Lung (tissue), 16 donors: ENCODE measurements around the gene IGFN1. TPM values are rescaled to one million over a fixed set of nuclear protein-coding genes. Genes with fewer than 3 reads are reported as not detected.

Experiments used
- ATAC-seq: fragments of 200-7000 bp; cut with Tn5 transposase; one replicate; pipeline ENCODE4 v1.9.1; 2020; ENCODE audit warnings: moderate number of reproducible peaks; ENCODE audit not compliant: insufficient read depth, low FRiP score
- DNase-seq, 3 donors: peaks; one replicate each; pipeline ENCODE4 v3.0.0-alpha.2; 2013 to 2017
- H3K27ac ChIP-seq, 2 donors: one replicate each; pipeline ENCODE4 v1.5.1; 2013; ENCODE audit warnings: mild to moderate bottlenecking in 2 of 2, moderate library complexity in 2 of 2, control low read depth in 1 of 2, inconsistent platforms in 1 of 2, low read depth in 1 of 2, low read length in 1 of 2
- H3K27me3 ChIP-seq, 3 donors: one replicate each; pipeline ENCODE4 v1.5.1; 2013; ENCODE audit warnings: low read length in 2 of 3; ENCODE audit not compliant: control insufficient read depth in 3 of 3, insufficient read depth in 3 of 3
- H3K36me3 ChIP-seq, 4 donors: one replicate each; pipeline ENCODE4 v1.5.1; 2013; ENCODE audit warnings: low read length in 4 of 4, mild to moderate bottlenecking in 1 of 4, moderate library complexity in 1 of 4; ENCODE audit not compliant: control insufficient read depth in 4 of 4, insufficient read depth in 4 of 4
- H3K4me1 ChIP-seq, 5 donors: one replicate each; pipeline ENCODE4 v1.5.1; 2013; ENCODE audit warnings: low read length in 5 of 5, mild to moderate bottlenecking in 2 of 5, moderate library complexity in 1 of 5; ENCODE audit not compliant: control insufficient read depth in 5 of 5, insufficient read depth in 5 of 5
- H3K4me3 ChIP-seq: one replicate; pipeline ENCODE4 v1.5.1; 2013; ENCODE audit warnings: mild to moderate bottlenecking, control low read depth, moderate library complexity
- H3K9ac ChIP-seq, 2 donors: one replicate each; pipeline ENCODE4 v1.5.1; 2013; ENCODE audit warnings: low read length in 2 of 2, control low read depth in 1 of 2; ENCODE audit not compliant: insufficient read depth in 1 of 2
- H3K9me3 ChIP-seq, 4 donors: one replicate each; pipeline ENCODE4 v1.5.1; 2013; ENCODE audit warnings: low read length in 3 of 4, mild to moderate bottlenecking in 1 of 4, moderate library complexity in 1 of 4; ENCODE audit not compliant: control insufficient read depth in 4 of 4, insufficient read depth in 3 of 4
- CTCF ChIP-seq: IDR thresholded peaks from 2 replicates; pipeline ENCODE4 v1.5.1; 2012; ENCODE audit warnings: mild to moderate bottlenecking; ENCODE audit errors: control extremely low read depth, extremely low read depth
- WGBS, 2 donors: extraction: QIAGEN DNeasy Blood & Tissue Kit; methylation state at CpG; one replicate each; pipeline ENCODE4 v1.1.7; 2013; 5-methylcytosine and 5-hydroxymethylcytosine counted together
- long read RNA-seq, 5 donors: transcript quantifications; one replicate each; lab custom pipeline, GENCODE V29; 2026
- polyA plus RNA-seq, 2 donors: library from polyadenylated mRNA; stranded (reverse); fragments of 200-250 nt; gene quantifications; one replicate each; pipeline ENCODE4 v1.2.1, GENCODE V29; 2013
- total RNA-seq, 2 donors: library from RNA; depleted of rRNA in 1 of 2; stranded (reverse); fragments of >200 nt in 1 of 2; gene quantifications; one replicate each; pipeline ENCODE4 v1.2.1, GENCODE V29; 2014 to 2021
- donor health status: control.
- donor health status: control.
- donor health status: Bipolar disorder and iron deficiency.
- donor health status: healthy.
- donor health status: DM: yes; HTN: yes; CAD: no.

IGFN1 gene
- 1 to 10 TPM in 1 of 2 donors, under 1 TPM in 1; 0.97 to 2.0 TPM for total RNA-seq
- polyA plus RNA-seq, result 1 to 10 TPM in 1 of 2 donors, under 1 TPM in 1; 0.25 to 3.6 TPM
- long read RNA-seq, donor 1, result 0 reads
- long read RNA-seq, donor 2, result 0 reads
- long read RNA-seq, donor 3, result 0 reads
- long read RNA-seq, donor 4, result 0 reads
- long read RNA-seq, donor 5, result 0 reads

- no peak for TF ChIP-seq CTCF
- Histone ChIP-seq H3K9ac (no peak within 1 kb of the TSS), H3K4me3 (no peak within 1 kb of the TSS), H3K27me3 (peaks cover 0 to 5% (median 0%) of the 10 kb centered on the region in 3 donors), H3K27ac (no peak within 1 kb of the TSS), H3K36me3 (no peaks in the 10 kb centered on the region), H3K4me1 (peaks cover 0 to 15% (median 4%) of the 10 kb centered on the region in 5 donors), H3K9me3 (no peaks in the 10 kb centered on the region)
- no peak for ATAC-seq
- WGBS, 2 donors, result 53 to 54% methylated on average over 8 to 9 of the region's 9 CpGs
- DNase-seq, result no peak
Measured at GRCh38 chr1:201190624-201191051, at the start of gene IGFN1. IGFN1 (plus strand) TSS chr1:201190824; CDS start chr1:201193294, 2,470 bp downstream.

GRCh38 chr1:201140941-201141260 lies 49.7 kb upstream of the IGFN1 start:
- TF ChIP-seq CTCF, result no peak
- DNase-seq (no peak), ATAC-seq (no peak)
- 94% methylated on average over 8 of the region's 8 CpGs for WGBS, 2 donors
- Histone ChIP-seq H3K9me3 (no peaks in the 10 kb centered on the region), H3K27me3 (no peaks in the 10 kb centered on the region), H3K9ac (no peak overlapping the region), H3K36me3 (peaks cover 0 to 61% (median 49%) of the 10 kb centered on the region in 4 donors), H3K27ac (no peak overlapping the region), H3K4me1 (peaks cover 0 to 2% (median 0%) of the 10 kb centered on the region in 5 donors), H3K4me3 (no peak overlapping the region)

- 96 to 98% methylated on average over 5 of the region's 5 CpGs for WGBS, 2 donors
- no peaks in the 10 kb centered on the region for H3K27me3 ChIP-seq
- H3K36me3 ChIP-seq, result peaks cover 0 to 58% (median 47%) of the 10 kb centered on the region in 4 donors
- no peak overlapping the region for H3K4me3 ChIP-seq
- no peak overlapping the region for H3K27ac ChIP-seq
- H3K9ac ChIP-seq, result no peak overlapping the region
- peaks cover 0 to 2% (median 0%) of the 10 kb centered on the region in 5 donors for H3K4me1 ChIP-seq
- ATAC-seq (no peak), DNase-seq (no peak)
- H3K9me3 ChIP-seq, result no peaks in the 10 kb centered on the region
- no peak for TF ChIP-seq CTCF
Measured at GRCh38 chr1:201141418-201141817, 49.2 kb upstream of the IGFN1 start.
